Smooth muscle cell (in vitro differentiated cells): ENCODE results near the gene ADGRG7. TPM values are rescaled to one million over a fixed set of nuclear protein-coding genes. Genes with fewer than 3 reads are reported as not detected.
A peak's percentile ranks its signal among the peaks of the same experiment; 100 is the strongest.

Source experiments
- DNase-seq: peaks from one replicate; lab custom pipeline; 2025; ENCODE audit not compliant: unreplicated experiment; lab: John Stamatoyannopoulos, UW
- H2AFZ ChIP-seq: fragments of 200-600 bp; sonication (generic); 2 replicates; pipeline ENCODE4 v1.6.0; 2016; ENCODE audit warnings: antibody characterized with exemption, low read depth, mild to moderate bottlenecking
- H3F3A ChIP-seq: fragments of 200-600 bp; sonication (generic); 2 replicates; pipeline ENCODE4 v1.6.0; 2017; ENCODE audit warnings: antibody characterized with exemption, low read depth
- H3K27ac ChIP-seq: fragments of 200-600 bp; sonication (generic); 2 replicates; pipeline ENCODE4 v1.5.1; 2016; ENCODE audit warnings: low read depth, mild to moderate bottlenecking
- H3K27me3 ChIP-seq: fragments of 200-600 bp; sonication (generic); 2 replicates; pipeline ENCODE4 v1.6.1; 2016; ENCODE audit warnings: low read depth, mild to moderate bottlenecking
- H3K36me3 ChIP-seq: fragments of 200-600 bp; sonication (generic); 2 replicates; pipeline ENCODE4 v1.5.1; 2016; ENCODE audit warnings: low read depth
- H3K4me1 ChIP-seq: fragments of 200-600 bp; sonication (generic); 2 replicates; pipeline ENCODE4 v1.5.1; 2016; ENCODE audit warnings: low read depth
- H3K4me2 ChIP-seq: fragments of 200-600 bp; sonication (generic); 2 replicates; pipeline ENCODE4 v1.6.0; 2016; ENCODE audit warnings: mild to moderate bottlenecking
- H3K4me3 ChIP-seq: fragments of 200-600 bp; sonication (generic); 2 replicates; pipeline ENCODE4 v1.5.1; 2016; ENCODE audit warnings: mild to moderate bottlenecking
- H3K79me2 ChIP-seq: fragments of 200-600 bp; sonication (generic); 2 replicates; pipeline ENCODE4 v1.6.0; 2016; ENCODE audit warnings: low read depth, mild to moderate bottlenecking
- H3K9ac ChIP-seq: fragments of 200-600 bp; sonication (generic); 2 replicates; pipeline ENCODE4 v1.6.0; 2016; ENCODE audit warnings: low read depth
- H3K9me3 ChIP-seq: fragments of 200-600 bp; sonication (generic); replicated peaks from 2 replicates; pipeline ENCODE4 v1.5.1; 2016; ENCODE audit warnings: low read depth
- H4K20me1 ChIP-seq: fragments of 200-600 bp; sonication (generic); 2 replicates; pipeline ENCODE4 v1.6.0; 2016; ENCODE audit warnings: low read depth
- WGBS: methylation state at CpG from one replicate; pipeline ENCODE4 v1.1.7; 2016; ENCODE audit warnings: low lambda C conversion rate; 5-methylcytosine and 5-hydroxymethylcytosine counted together
- polyA plus RNA-seq: library from polyadenylated mRNA; unstranded; fragments of >200 nt; fragmentation: Nextera tagmentation; extraction: Ambion mirVana; gene quantifications from 2 replicates; pipeline ENCODE4 v1.2.1, GENCODE V29; 2016
- total RNA-seq: library from RNA; depleted of rRNA; stranded (reverse); fragments of >200 nt; gene quantifications from 2 replicates; pipeline ENCODE4 v1.2.3, GENCODE V29; 2014
- TF ChIP-seq, protein P1 (sequence below): fragments of 200-600 bp; sonication (generic); IDR thresholded peaks from 2 replicates; pipeline ENCODE4 v1.5.1; 2017; ENCODE audit warnings: borderline replicate concordance, mild to moderate bottlenecking, antibody characterized with exemption; ENCODE audit not compliant: insufficient read depth, poor library complexity, severe bottlenecking

ADGRG7 gene
- total and polyA plus RNA-seq, 2 experiments from 2014 or later, result 0.04 TPM; not detected in 1

DNA sequence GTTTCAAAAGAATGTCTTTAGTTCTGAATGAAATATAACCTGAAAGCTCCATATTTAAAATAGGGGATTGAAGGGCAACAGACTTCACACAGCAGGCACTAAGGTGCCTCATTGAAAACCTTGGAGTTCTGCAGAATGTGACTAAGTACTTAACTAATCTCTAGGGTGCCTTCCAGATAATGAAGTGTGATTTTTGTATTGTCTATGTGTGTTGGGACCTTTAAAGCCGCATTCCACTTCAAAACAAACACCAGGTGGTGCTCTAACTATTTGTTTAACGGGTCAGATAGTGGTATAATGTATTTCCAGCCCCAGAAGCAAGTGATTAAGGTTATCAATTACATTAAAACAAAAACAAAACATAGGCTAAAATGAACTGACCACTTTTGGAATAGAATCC is 127.9 kb downstream of the ADGRG7 start:
- no peak overlapping the region for H3K27ac ChIP-seq
- H3K27me3 ChIP-seq, result no peaks in the 10 kb centered on the region
- no peak overlapping the region for H3K9ac ChIP-seq
- H3K36me3 ChIP-seq, result peaks cover 53% of the 10 kb centered on the region
- no peaks in the 10 kb centered on the region for H3K9me3 ChIP-seq
- no peaks in the 10 kb centered on the region for H3F3A ChIP-seq
- peaks cover 68% of the 10 kb centered on the region for H3K79me2 ChIP-seq
- DNase-seq, result no peak
- no peaks in the 10 kb centered on the region for H3K4me1 ChIP-seq
- peaks cover 100% of the 10 kb centered on the region for H4K20me1 ChIP-seq
- 53% methylated on average over 2 of the region's 2 CpGs for WGBS
- H3K4me2 ChIP-seq, result no peak overlapping the region
- TF ChIP-seq, protein P1, sequence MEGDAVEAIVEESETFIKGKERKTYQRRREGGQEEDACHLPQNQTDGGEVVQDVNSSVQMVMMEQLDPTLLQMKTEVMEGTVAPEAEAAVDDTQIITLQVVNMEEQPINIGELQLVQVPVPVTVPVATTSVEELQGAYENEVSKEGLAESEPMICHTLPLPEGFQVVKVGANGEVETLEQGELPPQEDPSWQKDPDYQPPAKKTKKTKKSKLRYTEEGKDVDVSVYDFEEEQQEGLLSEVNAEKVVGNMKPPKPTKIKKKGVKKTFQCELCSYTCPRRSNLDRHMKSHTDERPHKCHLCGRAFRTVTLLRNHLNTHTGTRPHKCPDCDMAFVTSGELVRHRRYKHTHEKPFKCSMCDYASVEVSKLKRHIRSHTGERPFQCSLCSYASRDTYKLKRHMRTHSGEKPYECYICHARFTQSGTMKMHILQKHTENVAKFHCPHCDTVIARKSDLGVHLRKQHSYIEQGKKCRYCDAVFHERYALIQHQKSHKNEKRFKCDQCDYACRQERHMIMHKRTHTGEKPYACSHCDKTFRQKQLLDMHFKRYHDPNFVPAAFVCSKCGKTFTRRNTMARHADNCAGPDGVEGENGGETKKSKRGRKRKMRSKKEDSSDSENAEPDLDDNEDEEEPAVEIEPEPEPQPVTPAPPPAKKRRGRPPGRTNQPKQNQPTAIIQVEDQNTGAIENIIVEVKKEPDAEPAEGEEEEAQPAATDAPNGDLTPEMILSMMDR, result peak; percentile 34
- H3K4me3 ChIP-seq, result no peak overlapping the region
- no peak overlapping the region for H2AFZ ChIP-seq

DNA sequence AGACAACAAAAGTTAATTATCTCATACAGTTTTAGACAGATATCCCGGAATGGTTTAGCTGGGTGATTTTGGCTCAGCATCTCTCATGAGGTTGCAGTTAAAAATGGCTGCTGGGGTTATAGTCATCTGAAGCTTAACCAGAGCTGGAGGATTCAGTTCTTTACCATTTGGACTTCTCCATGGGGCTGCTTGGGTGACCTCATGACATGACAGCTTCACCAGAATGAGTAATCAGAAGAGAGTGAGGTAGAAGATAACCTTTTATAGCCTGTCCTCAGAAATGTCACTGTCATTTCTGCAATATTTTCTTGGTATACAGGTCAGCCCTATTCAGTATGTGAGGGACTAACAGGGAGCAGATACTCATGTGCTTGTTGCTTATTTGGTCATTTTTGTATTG is 130.8 kb downstream of the ADGRG7 start:
- no peak overlapping the region for H2AFZ ChIP-seq
- no peaks in the 10 kb centered on the region for H3K9me3 ChIP-seq
- H3K9ac ChIP-seq, result no peak overlapping the region
- H3F3A ChIP-seq, result no peaks in the 10 kb centered on the region
- H3K4me3 ChIP-seq, result no peak overlapping the region
- no peak overlapping the region for H3K27ac ChIP-seq
- no peak for DNase-seq
- H3K79me2 ChIP-seq, result peaks cover 39% of the 10 kb centered on the region
- no peaks in the 10 kb centered on the region for H3K27me3 ChIP-seq
- peaks cover 99% of the 10 kb centered on the region for H4K20me1 ChIP-seq
- H3K4me1 ChIP-seq, result no peaks in the 10 kb centered on the region
- no peak overlapping the region for H3K4me2 ChIP-seq
- H3K36me3 ChIP-seq, result peaks cover 64% of the 10 kb centered on the region
- WGBS, result 100% methylated on average over 1 of the region's 1 CpG
- TF ChIP-seq, protein P1, result no peak

DNA sequence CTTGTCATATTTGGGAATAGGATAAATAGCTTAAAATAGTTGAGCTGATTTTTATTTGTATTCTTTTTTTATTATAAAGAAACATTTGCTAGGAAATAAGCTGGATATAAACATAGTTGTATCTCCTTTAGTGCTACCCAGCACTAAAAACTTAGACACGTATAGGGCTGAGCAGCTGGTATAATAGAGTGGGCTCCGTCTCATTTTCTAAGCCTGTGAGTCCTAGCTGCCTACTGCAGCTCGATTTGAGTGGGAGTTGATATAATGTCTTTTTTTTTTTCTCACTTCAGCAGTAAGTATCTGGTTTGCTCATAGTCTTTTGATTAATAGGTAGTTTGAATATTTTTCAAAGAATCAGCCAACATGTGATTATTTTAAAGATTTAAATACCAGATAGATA is 134.1 kb downstream of the ADGRG7 start:
- TF ChIP-seq, protein P1, result no peak
- no peak overlapping the region for H3K27ac ChIP-seq
- no peaks in the 10 kb centered on the region for H3K27me3 ChIP-seq
- H2AFZ ChIP-seq, result no peak overlapping the region
- H4K20me1 ChIP-seq, result peaks cover 99% of the 10 kb centered on the region
- H3K9ac ChIP-seq, result no peak overlapping the region
- H3F3A ChIP-seq, result peaks cover 5% of the 10 kb centered on the region
- H3K4me1 ChIP-seq, result no peaks in the 10 kb centered on the region
- no peaks in the 10 kb centered on the region for H3K9me3 ChIP-seq
- no peak overlapping the region for H3K4me3 ChIP-seq
- peaks cover 18% of the 10 kb centered on the region for H3K79me2 ChIP-seq
- H3K36me3 ChIP-seq, result peaks cover 68% of the 10 kb centered on the region
- H3K4me2 ChIP-seq, result no peak overlapping the region
- 95% methylated on average over 3 of the region's 3 CpGs for WGBS
- DNase-seq, result no peak

DNA sequence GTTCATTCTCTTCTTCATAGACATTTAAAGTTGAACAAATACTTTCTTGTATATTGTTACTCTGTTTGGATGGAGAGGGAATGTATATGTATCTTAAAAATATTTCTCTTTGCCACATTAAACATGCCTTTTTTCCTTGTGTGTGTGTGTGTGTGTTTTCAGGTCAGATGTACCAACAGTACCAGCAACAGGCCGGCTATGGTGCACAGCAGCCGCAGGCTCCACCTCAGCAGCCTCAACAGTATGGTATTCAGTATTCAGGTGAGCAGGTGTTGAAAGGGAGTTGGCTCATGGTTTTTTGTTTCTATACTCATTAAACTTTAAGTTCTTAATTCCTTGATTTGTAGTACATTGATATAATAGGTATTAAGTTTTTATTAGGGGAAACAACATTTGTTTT is 135.3 kb downstream of the ADGRG7 start:
- H3K36me3 ChIP-seq, result peaks cover 67% of the 10 kb centered on the region
- H4K20me1 ChIP-seq, result peaks cover 98% of the 10 kb centered on the region
- peaks cover 8% of the 10 kb centered on the region for H3K79me2 ChIP-seq
- DNase-seq, result no peak
- WGBS, result 95% methylated on average over 2 of the region's 2 CpGs
- H3K9me3 ChIP-seq, result no peaks in the 10 kb centered on the region
- no peak overlapping the region for H2AFZ ChIP-seq
- H3K9ac ChIP-seq, result no peak overlapping the region
- no peak overlapping the region for H3K4me3 ChIP-seq
- H3K4me2 ChIP-seq, result no peak overlapping the region
- H3F3A ChIP-seq, result peaks cover 5% of the 10 kb centered on the region
- TF ChIP-seq, protein P1, result no peak
- H3K4me1 ChIP-seq, result no peaks in the 10 kb centered on the region
- H3K27me3 ChIP-seq, result no peaks in the 10 kb centered on the region
- no peak overlapping the region for H3K27ac ChIP-seq
